Sigmoid colon (tissue), 4 donors: ENCODE measurements around the gene MRPL20.
"Not testable (repeated sequence)": the region's sequence is repeated elsewhere in the genome, so short reads cannot be mapped to it uniquely, and the experiment has no call there.

ENCODE experiments used
- EP300 ChIP-seq, 4 donors: sonication (generic); formaldehyde crosslinking; IDR thresholded peaks; one replicate each; pipeline ENCODE4 v1.6.1; 2017; ENCODE audit warnings: antibody characterized with exemption in 4 of 4
- POLR2A ChIP-seq, 2 donors: fragments of 450-650 bp; IDR thresholded peaks; one replicate each; pipeline ENCODE4 v1.6.1; 2016; ENCODE audit warnings: antibody characterized with exemption in 2 of 2, mild to moderate bottlenecking in 2 of 2, moderate library complexity in 2 of 2
- TF ChIP-seq, protein P1 (sequence below), 4 experiments: fragments of 450-650 bp in 3 of 4; fragments of 200-600 bp in 1 of 4; IDR thresholded peaks; one replicate each; pipeline ENCODE4 v1.5.1; 2016 to 2019; ENCODE audit warnings: antibody characterized with exemption in 4 of 4, mild to moderate bottlenecking in 3 of 4, moderate library complexity in 2 of 4

GRCh38 chr1:1455934-1456333, 48.8 kb upstream of the MRPL20 start:
- TF ChIP-seq, protein P1, sequence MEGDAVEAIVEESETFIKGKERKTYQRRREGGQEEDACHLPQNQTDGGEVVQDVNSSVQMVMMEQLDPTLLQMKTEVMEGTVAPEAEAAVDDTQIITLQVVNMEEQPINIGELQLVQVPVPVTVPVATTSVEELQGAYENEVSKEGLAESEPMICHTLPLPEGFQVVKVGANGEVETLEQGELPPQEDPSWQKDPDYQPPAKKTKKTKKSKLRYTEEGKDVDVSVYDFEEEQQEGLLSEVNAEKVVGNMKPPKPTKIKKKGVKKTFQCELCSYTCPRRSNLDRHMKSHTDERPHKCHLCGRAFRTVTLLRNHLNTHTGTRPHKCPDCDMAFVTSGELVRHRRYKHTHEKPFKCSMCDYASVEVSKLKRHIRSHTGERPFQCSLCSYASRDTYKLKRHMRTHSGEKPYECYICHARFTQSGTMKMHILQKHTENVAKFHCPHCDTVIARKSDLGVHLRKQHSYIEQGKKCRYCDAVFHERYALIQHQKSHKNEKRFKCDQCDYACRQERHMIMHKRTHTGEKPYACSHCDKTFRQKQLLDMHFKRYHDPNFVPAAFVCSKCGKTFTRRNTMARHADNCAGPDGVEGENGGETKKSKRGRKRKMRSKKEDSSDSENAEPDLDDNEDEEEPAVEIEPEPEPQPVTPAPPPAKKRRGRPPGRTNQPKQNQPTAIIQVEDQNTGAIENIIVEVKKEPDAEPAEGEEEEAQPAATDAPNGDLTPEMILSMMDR (IDR thresholded peaks at IDR 0.05), result not testable (repeated sequence)
- TF ChIP-seq POLR2A, EP300 (IDR thresholded peaks at IDR 0.05): not testable (repeated sequence)
